ENCODE measurements around the gene SNAI1. TPM values are rescaled to one million over a fixed set of nuclear protein-coding genes. Genes with fewer than 3 reads are reported as not detected.

SNAI1 gene
- total and polyA plus RNA-seq, 2 donors = 0.69 to 20.9 TPM

DNA sequence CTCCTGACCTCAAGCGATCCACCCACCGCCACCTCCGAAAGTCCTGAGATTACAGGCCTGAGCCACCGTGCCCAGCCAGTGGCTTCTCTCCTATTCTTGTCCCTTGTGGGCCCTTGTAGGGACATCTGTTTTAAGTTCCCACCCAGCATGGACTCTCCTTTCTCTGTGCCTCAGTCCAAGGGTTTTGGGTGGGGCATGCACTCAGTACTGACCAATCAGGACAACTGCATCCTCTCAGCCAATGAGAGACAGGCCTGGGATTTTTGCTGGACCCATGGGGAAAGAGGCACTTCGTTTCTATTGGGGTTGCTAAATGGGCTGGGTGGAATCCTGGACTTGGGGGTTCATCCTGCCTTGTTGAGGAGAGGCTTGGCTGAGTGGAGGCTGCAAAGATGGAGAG, 34.4 kb downstream of the SNAI1 start:
- no peak for DNase-seq (ENCODE audit: extremely low spot score)
- WGBS = 89% methylated on average over 5 of the region's 5 CpGs
- Histone ChIP-seq H3K27ac (ENCODE audit: low read depth) (no peak overlapping the region), H3K36me3 (ENCODE audit: insufficient read depth) (no peaks in the 10 kb centered on the region), H3K4me3 (ENCODE audit: low read depth, low read length) (no peak overlapping the region), H3K4me1 (ENCODE audit: insufficient read depth) (no peaks in the 10 kb centered on the region)

DNA sequence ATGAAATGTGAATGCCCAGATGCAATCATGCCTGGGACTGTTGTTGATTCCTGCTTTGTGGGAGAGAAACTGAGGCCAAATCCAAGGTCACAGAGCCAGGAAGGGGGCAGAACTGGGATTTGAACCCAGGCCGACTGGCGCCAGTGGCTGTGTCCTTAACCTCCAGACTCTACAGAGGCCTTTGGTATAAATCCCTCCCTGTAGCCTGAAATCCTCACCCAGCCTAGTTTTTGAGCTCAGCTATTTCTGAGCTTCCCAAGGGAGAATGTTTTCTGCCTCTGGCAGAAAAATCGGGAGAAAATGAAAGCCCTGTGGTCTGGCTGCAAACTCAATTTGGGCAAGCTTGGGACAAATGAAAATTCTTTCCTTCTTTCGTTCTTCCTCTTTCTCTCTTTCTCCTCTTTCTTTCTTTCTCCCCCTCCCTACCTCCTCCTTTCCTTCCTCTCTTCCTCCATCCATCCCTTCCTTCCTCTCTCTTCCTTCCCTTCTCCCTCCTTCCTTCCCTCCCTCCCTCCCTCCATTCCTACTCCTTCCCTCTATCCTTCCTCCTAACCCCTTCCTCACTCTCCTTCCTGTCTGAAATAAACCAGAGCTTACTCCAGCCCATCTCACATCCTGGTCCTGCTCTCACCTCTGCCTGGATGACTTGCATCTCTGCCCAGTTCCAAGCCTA, 34.9 kb downstream of the SNAI1 start:
- Histone ChIP-seq H3K27ac (ENCODE audit: low read depth) (no peak overlapping the region), H3K4me1 (ENCODE audit: insufficient read depth) (no peaks in the 10 kb centered on the region), H3K4me3 (ENCODE audit: low read depth, low read length) (no peak overlapping the region), H3K36me3 (ENCODE audit: insufficient read depth) (no peaks in the 10 kb centered on the region)
- WGBS = 69% methylated on average over 4 of the region's 4 CpGs
- DNase-seq (ENCODE audit: extremely low spot score) = no peak

DNA sequence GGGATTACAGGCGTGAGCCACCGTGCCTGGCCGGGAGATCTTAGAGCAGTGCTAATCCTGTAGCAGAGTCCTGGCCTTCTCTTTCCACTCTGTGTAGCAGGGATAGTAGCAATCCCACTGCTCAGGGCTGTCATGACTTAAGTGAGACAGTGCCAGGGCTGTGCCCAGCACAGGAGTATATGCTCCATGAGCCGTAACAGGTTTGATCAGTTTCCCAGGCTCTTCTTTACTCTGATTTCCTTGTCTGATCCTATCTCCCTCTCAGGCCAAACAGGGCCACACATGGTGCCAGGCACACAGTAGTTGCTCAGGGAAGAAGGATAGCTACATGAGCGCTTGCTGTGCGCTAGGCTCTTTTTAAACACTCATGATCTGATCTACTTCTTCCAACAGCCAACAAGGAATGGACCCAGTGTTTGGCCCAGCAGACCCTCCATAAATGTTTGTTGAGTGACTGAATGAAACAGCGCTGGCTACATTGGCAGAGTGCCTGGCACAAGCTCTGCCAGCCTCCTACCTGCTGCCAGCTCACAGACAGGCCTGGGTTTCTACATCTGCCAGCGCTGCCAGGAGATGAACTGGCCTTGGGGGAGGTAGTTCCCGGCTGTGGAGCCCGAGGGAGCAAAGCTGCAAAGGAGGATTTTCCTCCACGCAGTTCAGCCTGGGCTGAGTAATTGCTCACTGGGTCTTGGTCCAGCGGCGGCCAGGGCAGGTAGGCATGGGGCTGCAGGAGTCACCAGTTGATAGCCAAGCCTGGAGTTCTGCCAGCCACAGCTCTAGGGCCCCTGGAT, 36.9 kb downstream of the SNAI1 start:
- 87% methylated on average over 13 of the region's 13 CpGs for WGBS
- no peak overlapping the region for H3K27ac ChIP-seq (ENCODE audit: low read depth)
- no peak for DNase-seq (ENCODE audit: extremely low spot score)
- no peaks in the 10 kb centered on the region for H3K4me1 ChIP-seq (ENCODE audit: insufficient read depth)
- H3K36me3 ChIP-seq (ENCODE audit: insufficient read depth) = no peaks in the 10 kb centered on the region
- H3K4me3 ChIP-seq (ENCODE audit: low read depth, low read length) = no peak overlapping the region

DNA sequence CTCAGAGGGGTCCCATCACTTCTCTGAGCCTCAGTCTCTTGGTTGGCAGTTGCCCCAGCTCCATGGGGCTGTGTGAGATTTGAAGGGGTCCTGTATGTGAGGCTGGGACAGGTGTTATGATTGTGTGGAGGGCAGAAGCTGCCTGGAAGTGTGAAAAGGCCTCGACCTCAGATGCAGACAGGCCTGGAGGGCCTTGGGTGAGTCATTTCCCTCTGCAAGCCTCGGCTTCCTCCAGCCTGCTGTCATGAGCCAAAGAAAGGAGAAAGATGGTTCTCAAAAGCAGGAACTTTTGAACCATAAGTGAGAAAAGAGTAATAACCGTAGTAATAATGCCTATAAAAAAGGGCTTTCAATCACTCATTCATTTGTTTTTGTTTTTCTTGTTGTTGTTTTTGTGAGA, 37.5 kb downstream of the SNAI1 start:
- Histone ChIP-seq H3K27ac (ENCODE audit: low read depth) (no peak overlapping the region), H3K4me3 (ENCODE audit: low read depth, low read length) (no peak overlapping the region), H3K4me1 (ENCODE audit: insufficient read depth) (no peaks in the 10 kb centered on the region), H3K36me3 (ENCODE audit: insufficient read depth) (no peaks in the 10 kb centered on the region)
- DNase-seq (ENCODE audit: extremely low spot score) = no peak
- WGBS = 80% methylated on average over 3 of the region's 3 CpGs

DNA sequence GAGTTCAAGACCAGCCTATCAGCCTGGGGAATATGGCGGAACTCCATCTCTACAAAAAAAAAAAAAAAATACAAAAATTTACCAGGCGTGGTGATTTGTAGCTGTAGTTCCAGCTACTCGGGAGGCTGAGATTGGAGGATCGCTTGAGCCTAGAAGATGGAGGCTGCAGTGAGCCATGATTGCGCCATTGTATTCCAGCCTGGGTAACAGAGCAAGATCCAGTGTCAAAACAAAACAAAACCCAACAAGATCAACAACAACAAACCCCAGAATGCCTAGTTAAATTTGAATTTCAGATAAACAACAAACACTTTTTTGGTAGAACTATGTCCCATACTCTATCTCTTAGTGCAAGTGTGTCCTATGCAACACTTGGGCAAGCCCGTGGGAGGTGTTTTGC, 39.9 kb downstream of the SNAI1 start:
- Histone ChIP-seq H3K27ac (ENCODE audit: low read depth) (no peak overlapping the region), H3K36me3 (ENCODE audit: insufficient read depth) (no peaks in the 10 kb centered on the region), H3K4me1 (ENCODE audit: insufficient read depth) (no peaks in the 10 kb centered on the region), H3K4me3 (ENCODE audit: low read depth, low read length) (no peak overlapping the region)
- 94% methylated on average over 6 of the region's 6 CpGs for WGBS
- DNase-seq (ENCODE audit: extremely low spot score) = no peak

DNA sequence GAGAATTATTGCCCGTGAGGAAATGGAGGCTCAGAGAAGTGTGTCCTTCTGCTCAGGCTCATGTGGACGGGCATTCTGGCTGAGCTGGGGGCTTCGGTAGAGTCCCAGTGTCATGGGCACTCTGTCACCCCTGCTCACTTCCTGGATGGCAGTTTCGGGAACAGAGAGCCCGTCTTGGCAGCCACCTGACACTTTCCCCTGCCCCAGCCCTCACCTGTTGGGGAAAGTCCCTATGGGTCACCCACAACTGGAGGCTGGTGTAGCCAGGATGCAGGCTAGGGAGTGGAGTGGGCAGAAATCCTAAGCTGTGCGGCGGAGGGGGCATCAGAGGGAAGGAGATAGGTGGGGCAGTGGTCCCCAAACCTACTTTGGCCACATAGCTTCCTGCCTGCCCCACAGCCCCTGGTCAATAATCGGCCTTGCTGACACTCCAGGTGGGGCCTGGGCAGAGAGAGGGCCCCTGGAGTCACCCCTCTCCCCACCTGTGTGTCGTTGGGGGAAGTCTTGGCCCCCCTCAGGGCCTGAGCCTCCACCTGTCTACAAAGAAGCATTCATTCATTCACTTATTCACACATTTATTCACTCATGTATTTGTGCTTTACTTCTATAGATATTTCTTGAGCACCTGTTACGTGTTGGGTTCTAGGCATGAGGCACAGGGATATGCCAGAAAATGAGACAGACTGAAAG, 40.5 kb downstream of the SNAI1 start:
- Histone ChIP-seq H3K36me3 (ENCODE audit: insufficient read depth) (no peaks in the 10 kb centered on the region), H3K4me3 (ENCODE audit: low read depth, low read length) (no peak overlapping the region), H3K27ac (ENCODE audit: low read depth) (no peak overlapping the region), H3K4me1 (ENCODE audit: insufficient read depth) (no peaks in the 10 kb centered on the region)
- 82% methylated on average over 10 of the region's 10 CpGs for WGBS
- DNase-seq (ENCODE audit: extremely low spot score) = no peak

DNA sequence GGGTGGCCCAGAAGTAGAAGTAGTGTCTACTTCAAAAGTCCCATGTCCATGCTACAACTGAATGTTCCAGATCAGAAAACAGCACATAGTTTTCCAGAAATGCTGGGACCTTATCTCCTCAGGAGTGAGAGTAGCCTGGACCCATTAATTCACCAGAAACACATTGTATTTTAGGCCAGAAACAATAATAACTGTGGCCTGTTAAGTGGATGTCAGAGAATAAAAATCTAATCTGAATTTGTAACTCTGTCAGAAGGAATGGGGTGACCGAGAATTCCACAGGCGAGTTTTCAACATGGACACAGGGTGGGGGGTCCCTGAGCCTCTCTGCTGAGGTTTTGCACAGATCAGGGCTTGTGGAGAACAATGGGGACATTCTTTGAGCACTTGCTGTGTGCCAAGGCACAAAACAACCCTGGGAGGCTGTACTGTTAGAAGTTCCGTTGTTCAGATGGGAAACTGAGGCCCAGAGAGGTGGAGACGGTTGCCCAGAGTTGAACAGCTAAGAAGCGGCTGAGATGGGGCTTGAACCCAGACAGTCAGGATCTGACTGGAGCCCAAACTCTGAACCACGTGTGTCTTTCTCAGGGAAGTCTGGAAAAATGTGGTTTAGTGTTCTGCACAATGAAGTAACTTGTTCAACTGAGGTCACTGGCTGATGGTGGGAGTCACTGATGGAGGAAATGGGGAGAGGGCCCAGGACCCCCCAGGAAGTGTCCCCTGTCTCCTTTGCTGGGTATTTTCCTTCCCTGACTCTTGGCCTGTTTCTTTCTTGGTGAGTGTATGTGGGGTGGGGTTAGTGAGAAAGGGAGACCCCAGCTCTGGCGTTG, 44.2 kb downstream of the SNAI1 start:
- DNase-seq (ENCODE audit: extremely low spot score) = no peak
- Histone ChIP-seq H3K36me3 (ENCODE audit: insufficient read depth) (no peaks in the 10 kb centered on the region), H3K27ac (ENCODE audit: low read depth) (no peak overlapping the region), H3K4me1 (ENCODE audit: insufficient read depth) (no peaks in the 10 kb centered on the region), H3K4me3 (ENCODE audit: low read depth, low read length) (no peak overlapping the region)
- 81% methylated on average over 7 of the region's 7 CpGs for WGBS

DNA sequence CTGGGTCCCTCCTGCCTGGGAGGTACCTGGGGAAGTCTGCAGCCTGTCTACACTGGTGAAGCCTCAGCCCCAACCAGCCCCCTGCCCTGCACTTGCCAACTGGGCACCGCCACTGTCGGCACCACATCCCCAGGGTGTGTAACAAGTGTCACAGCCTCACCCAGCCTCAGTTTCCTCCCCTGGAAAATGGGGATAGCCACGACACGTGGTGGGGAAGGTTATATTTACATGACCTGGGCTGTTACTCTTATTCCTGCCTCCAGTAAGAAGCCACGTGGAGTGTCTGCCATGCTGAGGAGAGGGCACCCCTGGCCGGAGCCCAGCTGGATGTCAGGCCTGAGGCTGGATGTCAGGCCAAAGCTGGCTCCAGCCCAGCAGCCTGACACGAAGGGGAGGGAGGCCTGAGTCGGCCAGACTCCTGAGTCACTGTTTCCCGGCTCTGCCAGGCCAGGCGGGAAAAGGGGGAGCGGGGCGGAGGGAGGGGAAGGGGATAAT, 44.9 kb downstream of the SNAI1 start:
- 37% methylated on average over 12 of the region's 12 CpGs for WGBS
- H3K27ac ChIP-seq (ENCODE audit: low read depth) = no peak overlapping the region
- DNase-seq (ENCODE audit: extremely low spot score) = no peak

DNA sequence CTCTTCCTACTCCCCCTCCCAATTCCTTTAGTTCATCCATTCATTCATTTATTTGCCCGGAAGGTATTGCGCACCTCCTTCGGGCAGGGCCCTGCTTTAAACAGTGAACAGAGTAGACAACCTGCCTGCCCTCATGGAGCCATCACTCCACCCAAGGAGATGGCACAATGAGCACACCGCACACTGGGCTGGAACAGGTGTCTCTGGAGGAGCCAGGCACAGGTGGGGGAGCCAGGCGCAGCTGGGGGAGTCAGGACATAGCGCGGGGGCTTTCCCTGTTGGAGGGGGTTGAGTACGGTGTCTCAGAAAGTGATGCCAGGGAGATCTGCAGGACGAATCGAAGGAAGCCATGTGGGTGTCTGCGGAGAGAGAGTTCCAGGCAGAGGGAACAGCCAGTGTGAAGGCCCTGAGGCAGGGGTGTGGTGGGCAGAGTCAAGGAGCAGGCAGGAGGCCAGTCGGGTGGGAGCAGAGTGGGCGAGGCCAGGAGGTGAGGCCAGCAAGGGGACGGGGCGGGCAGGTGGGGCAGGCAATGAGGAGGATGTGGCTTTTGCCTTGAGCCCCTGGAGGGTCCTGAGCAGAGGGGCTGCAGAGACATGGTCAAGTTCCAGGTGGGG, 46.4 kb downstream of the SNAI1 start:
- no peaks in the 10 kb centered on the region for H3K36me3 ChIP-seq (ENCODE audit: insufficient read depth)
- DNase-seq (ENCODE audit: extremely low spot score) = no peak
- no peaks in the 10 kb centered on the region for H3K4me1 ChIP-seq (ENCODE audit: insufficient read depth)
- H3K27ac ChIP-seq (ENCODE audit: low read depth) = no peak overlapping the region
- no peak overlapping the region for H3K4me3 ChIP-seq (ENCODE audit: low read depth, low read length)
- 95% methylated on average over 15 of the region's 15 CpGs for WGBS

More for the DNA sequence above, 44.9 kb downstream of the SNAI1 start:
- H3K36me3 ChIP-seq (ENCODE audit: insufficient read depth) = no peaks in the 10 kb centered on the region
- no peak overlapping the region for H3K4me3 ChIP-seq (ENCODE audit: low read depth, low read length)
- H3K4me1 ChIP-seq (ENCODE audit: insufficient read depth) = no peaks in the 10 kb centered on the region

DNA sequence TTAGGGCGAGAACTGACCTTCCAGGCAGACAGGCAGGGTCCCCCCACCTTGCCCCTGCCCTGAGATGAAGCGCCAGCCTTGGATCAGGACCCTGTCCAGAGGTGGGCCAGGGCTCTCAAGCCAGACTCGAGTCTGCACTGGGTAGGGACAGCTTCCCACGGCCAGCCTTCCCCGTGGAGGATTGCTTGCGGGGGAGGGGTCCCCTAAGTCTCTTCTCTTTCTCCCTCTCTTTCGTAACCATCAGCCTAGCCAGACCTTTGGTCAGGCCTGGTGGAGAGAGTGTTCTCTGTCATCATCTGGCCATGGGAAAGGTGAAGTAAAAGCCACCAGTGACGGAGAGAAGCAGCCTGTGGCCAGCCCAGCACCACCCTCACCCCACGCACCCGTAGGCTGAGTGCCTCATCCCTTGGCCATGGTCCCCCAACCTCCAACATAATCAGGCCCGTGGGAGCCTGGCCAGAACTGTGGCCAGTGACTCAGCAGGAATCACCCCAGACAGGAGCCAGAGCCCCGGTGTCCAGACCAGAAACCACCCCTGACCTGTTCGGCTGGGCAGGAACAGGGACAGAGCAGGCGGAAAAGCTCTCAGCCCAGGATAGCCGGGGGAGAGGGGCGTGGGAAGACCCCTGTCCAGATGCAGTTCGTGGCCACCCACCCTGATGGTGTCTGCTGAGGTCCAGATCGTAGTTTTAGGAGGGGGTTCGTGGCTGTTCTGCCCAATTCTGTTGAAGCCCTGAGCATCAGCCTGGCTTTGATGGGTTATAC, 47.1 kb downstream of the SNAI1 start:
- Histone ChIP-seq H3K27ac (ENCODE audit: low read depth) (no peak overlapping the region), H3K4me3 (ENCODE audit: low read depth, low read length) (no peak overlapping the region), H3K36me3 (ENCODE audit: insufficient read depth) (no peaks in the 10 kb centered on the region), H3K4me1 (ENCODE audit: insufficient read depth) (no peaks in the 10 kb centered on the region)
- no peak for DNase-seq (ENCODE audit: extremely low spot score)
- WGBS = 61% methylated on average over 19 of the region's 19 CpGs

DNA sequence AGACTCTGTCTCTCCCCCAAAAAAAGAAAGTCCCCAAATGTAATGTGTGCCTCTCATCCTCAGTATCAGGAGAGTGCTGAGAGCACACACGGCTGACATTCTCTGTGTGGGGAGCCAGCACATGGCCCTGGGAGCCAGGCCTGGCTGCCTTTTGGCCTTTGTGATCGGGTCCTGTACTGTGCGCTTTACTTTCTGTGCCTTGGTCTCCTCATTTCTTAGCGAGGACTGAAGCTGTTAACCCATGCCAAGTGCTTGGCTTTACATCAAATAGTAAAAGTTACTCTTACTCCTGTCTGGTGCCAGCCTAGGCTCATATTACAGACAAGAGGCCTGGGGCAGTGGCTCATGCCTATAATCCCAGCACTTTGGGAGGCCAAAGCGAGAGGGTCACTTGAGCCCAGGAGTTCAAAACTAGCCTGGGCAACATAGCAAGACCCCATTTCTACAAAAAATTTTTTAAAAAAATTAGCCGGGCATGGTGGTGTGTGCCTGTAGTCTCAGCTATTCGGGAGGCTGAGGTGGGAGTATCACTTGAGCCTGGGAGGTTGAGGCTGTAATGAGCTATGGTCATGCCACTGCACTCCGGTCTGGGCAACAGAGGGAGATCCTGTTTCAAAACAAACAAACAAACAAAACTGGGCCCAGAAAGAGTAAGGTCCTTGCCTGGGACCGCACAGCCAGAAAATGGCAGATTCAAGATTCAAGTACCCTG, 50.3 kb downstream of the SNAI1 start:
- Histone ChIP-seq H3K36me3 (ENCODE audit: insufficient read depth) (no peaks in the 10 kb centered on the region), H3K27ac (ENCODE audit: low read depth) (no peak overlapping the region), H3K4me3 (ENCODE audit: low read depth, low read length) (no peak overlapping the region), H3K4me1 (ENCODE audit: insufficient read depth) (no peaks in the 10 kb centered on the region)
- no peak for DNase-seq (ENCODE audit: extremely low spot score)
- 94% methylated on average over 9 of the region's 9 CpGs for WGBS

All from urinary bladder (tissue), 4 donors.